ENCODE data around the gene RRP8. TPM values are rescaled to one million over a fixed set of nuclear protein-coding genes. Genes with fewer than 3 reads are reported as not detected.
A peak's percentile ranks its signal among the peaks of the same experiment; 100 is the strongest.

RRP8 gene
- total and polyA plus RNA-seq, 9 of the 15 experiments (the other 6 are each of a cell fraction or from before 2014, with no cell fraction given) = 5.7 to 47.3 (median 32.6) TPM

DNA sequence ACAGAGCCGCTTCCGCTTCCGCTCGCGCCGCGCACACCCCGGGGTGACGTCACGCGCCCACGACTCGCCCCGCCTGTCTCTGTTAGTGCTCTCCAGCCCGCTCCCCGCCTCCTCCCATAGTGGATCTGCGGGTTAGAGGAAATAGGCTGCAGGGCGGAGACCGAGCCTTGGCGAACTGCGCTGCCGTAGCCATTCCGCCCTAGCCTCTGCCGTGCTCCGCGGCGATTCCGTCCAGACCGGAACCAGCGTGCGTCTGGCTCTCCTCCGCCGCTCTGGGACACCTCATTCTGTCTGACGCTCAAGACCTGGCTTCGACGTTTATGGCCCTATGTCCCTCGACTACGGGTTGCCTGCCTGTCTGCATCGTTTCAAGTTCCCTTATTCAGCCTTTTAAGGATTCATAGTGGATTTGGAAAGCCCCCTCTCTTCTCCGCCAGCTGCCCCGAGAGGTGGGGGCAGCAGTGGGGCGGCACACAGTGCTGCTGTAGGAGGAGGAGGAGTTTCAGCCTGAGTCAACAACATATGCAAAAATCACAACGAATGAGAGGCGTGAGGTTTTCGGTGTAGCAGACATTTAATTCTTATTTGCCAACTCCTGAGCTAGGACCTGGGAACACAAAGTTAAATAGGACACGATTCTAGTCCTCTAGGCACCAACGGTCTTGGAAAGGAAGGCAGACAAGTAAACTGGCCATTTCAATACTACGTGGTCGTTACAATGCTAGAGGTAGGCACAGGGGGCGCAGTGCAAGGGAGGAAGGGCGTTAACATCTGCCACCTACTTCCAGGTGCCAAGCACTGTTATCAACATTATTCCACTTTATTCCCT lies 9.0 kb upstream of the RRP8 start, which contains the start of gene TAF10 (continued):
- TF ChIP-seq ETS2 (tag; IDR thresholded peaks at IDR 0.05; ENCODE audit: borderline replicate concordance, poor library complexity, severe bottlenecking) = no peak
- no peak for TF ChIP-seq MCM2 (IDR thresholded peaks at IDR 0.05; ENCODE audit: low read depth)
- no peak for TF ChIP-seq ZEB2 (IDR thresholded peaks at IDR 0.05)
- no peak for TF ChIP-seq RBM34 (IDR thresholded peaks at IDR 0.05; ENCODE audit: borderline replicate concordance, insufficient read depth, low read length)
- TF ChIP-seq, protein P1, sequence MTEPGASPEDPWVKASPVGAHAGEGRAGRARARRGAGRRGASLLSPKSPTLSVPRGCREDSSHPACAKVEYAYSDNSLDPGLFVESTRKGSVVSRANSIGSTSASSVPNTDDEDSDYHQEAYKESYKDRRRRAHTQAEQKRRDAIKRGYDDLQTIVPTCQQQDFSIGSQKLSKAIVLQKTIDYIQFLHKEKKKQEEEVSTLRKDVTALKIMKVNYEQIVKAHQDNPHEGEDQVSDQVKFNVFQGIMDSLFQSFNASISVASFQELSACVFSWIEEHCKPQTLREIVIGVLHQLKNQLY (CRISPR knock-in tag; conservative IDR thresholded peaks at IDR 0.05) = no peak
- no peak for TF ChIP-seq ZNF77 (CRISPR knock-in tag; IDR thresholded peaks at IDR 0.05)
- TF ChIP-seq KDM5B (IDR thresholded peaks at IDR 0.05; ENCODE audit: insufficient replicate concordance, low read depth, low read length) = peak; percentile 88
- TF ChIP-seq ZNF609 (CRISPR knock-in tag; IDR thresholded peaks at IDR 0.05; ENCODE audit: borderline replicate concordance) = peak; percentile 96
- TF ChIP-seq CBX5 (IDR thresholded peaks at IDR 0.05; ENCODE audit: borderline replicate concordance, low read depth) = no peak
- no peak for TF ChIP-seq NCOR1 (IDR thresholded peaks at IDR 0.05)
- TF ChIP-seq FOXK2 (conservative IDR thresholded peaks at IDR 0.05 in 1 of 2, IDR thresholded peaks at IDR 0.05 in 1 of 2; ENCODE audit: low read depth in 2 of 2) = peak in 1 of 2 experiments; percentile 53; a peak in 3 of 4 replicates
- 0 out of 2 replicates have a peak, but pooled peaks have one; percentile 14 for TF ChIP-seq RERE (CRISPR knock-in tag; IDR thresholded peaks at IDR 0.05; ENCODE audit: borderline replicate concordance)
- TF ChIP-seq ZBTB7A (IDR thresholded peaks at IDR 0.05; ENCODE audit: borderline replicate concordance, control insufficient read depth, low read depth, low read length) = no peak; the same call in 1 of the 2 replicates

Data from K562 (cell line).